ENCODE results near the gene ATG9A. TPM values are rescaled to one million over a fixed set of nuclear protein-coding genes. Genes with fewer than 3 reads are reported as not detected.

ATG9A gene
- total RNA-seq, 6 donors from 2014 or later, result 40.9 to 57.7 (median 49.8) TPM

- peaks cover 0 to 16% (median 6%) of the 10 kb centered on the region in 4 donors for H3K36me3 ChIP-seq
- 25 to 44% methylated on average over 6 to 9 of the region's 12 CpGs for WGBS, 2 donors
- peak overlapping the region; percentile 70 to 96 (median 93) for H3K27ac ChIP-seq
- ATAC-seq (ENCODE audit: low FRiP score in 2 of 2), result peak in 1 of 2 donors; percentile 55
- no peaks in the 10 kb centered on the region for H3K9me3 ChIP-seq
- peaks cover 36 to 55% (median 44%) of the 10 kb centered on the region in 4 donors for H3K4me1 ChIP-seq
- TF ChIP-seq POLR2AphosphoS5 (IDR thresholded peaks at IDR 0.05), result peak; percentile 7 to 24
- TF ChIP-seq EP300 (IDR thresholded peaks at IDR 0.05), result no peak
- TF ChIP-seq POLR2A (IDR thresholded peaks at IDR 0.05), result no peak
- TF ChIP-seq CTCF (IDR thresholded peaks at IDR 0.05), result peak in 1 of 6 experiments; percentile 4
- peak in 1 of 2 donors; percentile 51 for DNase-seq
- H3K27me3 ChIP-seq, result no peaks in the 10 kb centered on the region
- peak overlapping the region; percentile 59 to 83 (median 70) for H3K4me3 ChIP-seq
Observed at GRCh38 chr2:219254590-219255201, 25.3 kb upstream of the ATG9A start.

GRCh38 chr2:219253753-219254589, 24.5 kb upstream of the ATG9A start, which contains the start of gene TUBA4A:
TUBA4A (minus strand) TSS chr2:219253918; CDS start chr2:219253858, 60 bp downstream.
- 0% methylated on average over 18 to 33 of the region's 76 CpGs for WGBS, 2 donors
- peaks cover 0 to 16% (median 6%) of the 10 kb centered on the region in 4 donors for H3K36me3 ChIP-seq
- DNase-seq, result peak; percentile 94 to 97
- H3K27ac ChIP-seq, result peak within 1 kb of the TSS; percentile 70 to 96 (median 93)
- no peaks in the 10 kb centered on the region for H3K9me3 ChIP-seq
- peak; percentile 93 to 95 for ATAC-seq (ENCODE audit: low FRiP score in 2 of 2)
- H3K27me3 ChIP-seq, result no peaks in the 10 kb centered on the region
- H3K4me1 ChIP-seq, result peaks cover 43 to 62% (median 51%) of the 10 kb centered on the region in 4 donors
- TF ChIP-seq EP300 (IDR thresholded peaks at IDR 0.05), result no peak
- peak in 4 of 6 experiments; percentile 32 to 53 (median 48) for TF ChIP-seq CTCF (IDR thresholded peaks at IDR 0.05)
- TF ChIP-seq POLR2AphosphoS5 (IDR thresholded peaks at IDR 0.05), result peak; percentile 93 to 99
- TF ChIP-seq POLR2A (IDR thresholded peaks at IDR 0.05), result peak in 3 of 4 donors; percentile 90 to 98 (median 98)
- H3K4me3 ChIP-seq, result peak within 1 kb of the TSS; percentile 59 to 83 (median 70)

GRCh38 chr2:219252900-219253752, 23.7 kb upstream of the ATG9A start, which contains the start of gene TUBA4B:
TUBA4B (plus strand) TSS chr2:219253243; CDS start chr2:219253408, 165 bp downstream.
- Histone ChIP-seq H3K4me1 (peaks cover 52 to 71% (median 59%) of the 10 kb centered on the region in 4 donors), H3K9me3 (no peaks in the 10 kb centered on the region), H3K4me3 (peak within 1 kb of the TSS; percentile 59 to 83 (median 70)), H3K36me3 (peaks cover 2 to 23% (median 9%) of the 10 kb centered on the region in 4 donors), H3K27ac (peak within 1 kb of the TSS; percentile 70 to 96 (median 93)), H3K27me3 (no peaks in the 10 kb centered on the region)
- TF ChIP-seq POLR2A (IDR thresholded peaks at IDR 0.05) (no peak), EP300 (IDR thresholded peaks at IDR 0.05) (no peak), CTCF (IDR thresholded peaks at IDR 0.05) (no peak), POLR2AphosphoS5 (IDR thresholded peaks at IDR 0.05) (peak in 1 of 2 donors; percentile 27)
- peak; percentile 16 to 25 for ATAC-seq (ENCODE audit: low FRiP score in 2 of 2)
- peak; percentile 58 to 87 for DNase-seq
- 0 to 2% methylated on average over 3 to 42 of the region's 49 CpGs for WGBS, 2 donors

GRCh38 chr2:219252570-219252899, 23.1 kb upstream of the ATG9A start:
- H3K9me3 ChIP-seq, result no peaks in the 10 kb centered on the region
- 9 to 18% methylated on average over 4 to 9 of the region's 9 CpGs for WGBS, 2 donors
- peaks cover 56 to 76% (median 65%) of the 10 kb centered on the region in 4 donors for H3K4me1 ChIP-seq
- ATAC-seq (ENCODE audit: low FRiP score in 2 of 2) (no peak), DNase-seq (no peak)
- peak overlapping the region; percentile 59 to 83 (median 70) for H3K4me3 ChIP-seq
- peaks cover 2 to 29% (median 11%) of the 10 kb centered on the region in 4 donors for H3K36me3 ChIP-seq
- peak overlapping the region; percentile 70 to 96 (median 93) for H3K27ac ChIP-seq
- TF ChIP-seq CTCF (IDR thresholded peaks at IDR 0.05) (no peak), POLR2A (IDR thresholded peaks at IDR 0.05) (no peak), POLR2AphosphoS5 (IDR thresholded peaks at IDR 0.05) (no peak), EP300 (IDR thresholded peaks at IDR 0.05) (no peak)
- no peaks in the 10 kb centered on the region for H3K27me3 ChIP-seq
